GM23338 (cell line): Measurements from ENCODE around the gene ZNF48. TPM values are rescaled to one million over a fixed set of nuclear protein-coding genes. Genes with fewer than 3 reads are reported as not detected.

Source experiments
- ATAC-seq: fragments of 200-7000 bp; cut with Tn5 transposase; 3 replicates; pipeline ENCODE4 v1.9.1; 2020
- DNase-seq: peaks from one replicate; pipeline ENCODE4 v3.0.0-alpha.2; 2015; ENCODE audit warnings: low spot score
- H2AFZ ChIP-seq: fragments of 200-600 bp; sonication (generic); 2 replicates; pipeline ENCODE4 v1.8.0; 2016; ENCODE audit warnings: antibody characterized with exemption, mild to moderate bottlenecking, moderate library complexity
- H3F3A ChIP-seq: fragments of 200-600 bp; sonication (generic); replicated peaks from 2 replicates; pipeline ENCODE4 v1.8.0; 2017; ENCODE audit warnings: antibody characterized with exemption, mixed run types, low read depth
- H3K27ac ChIP-seq: fragments of 200-600 bp; sonication (generic); 2 replicates; pipeline ENCODE4 v1.6.1; 2016; ENCODE audit warnings: low read depth
- H3K27me3 ChIP-seq: fragments of 200-600 bp; sonication (generic); 2 replicates; pipeline ENCODE4 v1.8.0; 2016; ENCODE audit warnings: mild to moderate bottlenecking, mixed run types, moderate library complexity; ENCODE audit not compliant: insufficient read depth
- H3K36me3 ChIP-seq: fragments of 200-600 bp; sonication (generic); 2 replicates; pipeline ENCODE4 v1.8.0; 2016; ENCODE audit warnings: mild to moderate bottlenecking; ENCODE audit not compliant: insufficient read depth
- H3K4me1 ChIP-seq: fragments of 200-600 bp; sonication (generic); 2 replicates; pipeline ENCODE4 v1.8.0; 2016; ENCODE audit warnings: mild to moderate bottlenecking, moderate library complexity; ENCODE audit not compliant: insufficient read depth
- H3K4me2 ChIP-seq: fragments of 200-600 bp; sonication (generic); 2 replicates; pipeline ENCODE4 v1.7.1; 2017; ENCODE audit warnings: mixed run types
- H3K4me3 ChIP-seq: fragments of 200-600 bp; sonication (generic); 2 replicates; pipeline ENCODE4 v1.6.1; 2016; ENCODE audit warnings: mixed run types
- H3K79me2 ChIP-seq: fragments of 200-600 bp; sonication (generic); replicated peaks from 2 replicates; pipeline ENCODE4 v1.8.0; 2017; ENCODE audit warnings: mild to moderate bottlenecking; ENCODE audit not compliant: insufficient read depth
- H3K9me2 ChIP-seq: fragments of 200-600 bp; sonication (generic); 2 replicates; pipeline ENCODE4 v1.8.0; 2017; ENCODE audit not compliant: insufficient read depth
- H4K20me1 ChIP-seq: fragments of 200-600 bp; sonication (generic); replicated peaks from 2 replicates; pipeline ENCODE4 v1.8.0; 2017; ENCODE audit warnings: mild to moderate bottlenecking; ENCODE audit not compliant: insufficient read depth
- H3K27ac Mint-ChIP-seq: 2 replicates; pipeline ENCODE4 v1.8.0; 2020; ENCODE audit warnings: inconsistent platforms, mild to moderate bottlenecking, moderate library complexity, mixed read lengths
- H3K27me3 Mint-ChIP-seq: 3 replicates; pipeline ENCODE4 v1.8.0; 2022; ENCODE audit warnings: low read depth, mild to moderate bottlenecking, moderate library complexity, mixed read lengths, inconsistent platforms; ENCODE audit not compliant: insufficient read depth, poor library complexity
- H3K36me3 Mint-ChIP-seq: 3 replicates; pipeline ENCODE4 v1.8.0; 2021; ENCODE audit warnings: low read depth, mild to moderate bottlenecking, inconsistent platforms, moderate library complexity, mixed read lengths
- H3K4me1 Mint-ChIP-seq: 3 replicates; pipeline ENCODE4 v1.8.0; 2020; ENCODE audit warnings: mild to moderate bottlenecking, inconsistent platforms, mixed read lengths
- H3K4me3 Mint-ChIP-seq: 3 replicates; pipeline ENCODE4 v1.8.0; 2021; ENCODE audit warnings: moderate library complexity, mild to moderate bottlenecking, inconsistent platforms, mixed read lengths
- H3K9me3 Mint-ChIP-seq: 3 replicates; pipeline ENCODE4 v1.8.0; 2020; ENCODE audit warnings: moderate library complexity, mild to moderate bottlenecking, inconsistent platforms, mixed read lengths
- ETS1 ChIP-seq: IDR thresholded peaks from 2 replicates; pipeline ENCODE4 v1.6.1; 2016; ENCODE audit warnings: antibody characterized with exemption
- EZH2 ChIP-seq: fragments of 200-600 bp; sonication (generic); IDR thresholded peaks from one replicate; pipeline ENCODE4 v1.8.0; 2017; ENCODE audit warnings: antibody characterized with exemption, mild to moderate bottlenecking, low read depth; ENCODE audit not compliant: unreplicated experiment
- EZH2phosphoT487 ChIP-seq: fragments of 200-600 bp; sonication (generic); IDR thresholded peaks from one replicate; pipeline ENCODE4 v1.8.1; 2018; ENCODE audit warnings: antibody characterized with exemption; ENCODE audit not compliant: unreplicated experiment
- NANOG ChIP-seq: IDR thresholded peaks from 2 replicates; pipeline ENCODE4 v1.6.1; 2016; ENCODE audit warnings: antibody characterized with exemption, borderline replicate concordance
- REST ChIP-seq: IDR thresholded peaks from one replicate; pipeline ENCODE4 v1.6.1; 2018; ENCODE audit warnings: antibody characterized with exemption; ENCODE audit not compliant: unreplicated experiment
- ZNF114 ChIP-seq: fragments of 250-450 bp; sonication (Bioruptor Pico); IDR thresholded peaks from 2 replicates; pipeline ENCODE4 v1.5.0; 2020; ENCODE audit warnings: mild to moderate bottlenecking, moderate library complexity
- ZNF331 ChIP-seq: fragments of 250-450 bp; sonication (Bioruptor Pico); IDR thresholded peaks from 2 replicates; pipeline ENCODE4 v1.5.0; 2020; ENCODE audit warnings: low read depth, mild to moderate bottlenecking, moderate library complexity
- polyA plus RNA-seq: library from polyadenylated mRNA; unstranded; fragments of >200 nt; fragmentation: Nextera tagmentation; extraction: Ambion mirVana; gene quantifications from 2 replicates; pipeline ENCODE4 v1.2.1, GENCODE V29; 2016
- total RNA-seq: library from RNA; depleted of rRNA; stranded (reverse); fragments of >200 nt; shearing (Covaris generic); gene quantifications from 2 replicates; pipeline ENCODE4 v1.2.3, GENCODE V29; 2014

ZNF48 gene
- total and polyA plus RNA-seq, 2 experiments from 2014 or later, result 4.8 to 44.3 TPM

GRCh38 chr16:30381291-30382041, 13.8 kb upstream of the ZNF48 start:
- Histone ChIP-seq H2AFZ (no peak overlapping the region), H4K20me1 (no peaks in the 10 kb centered on the region), H3K27me3 (no peaks in the 10 kb centered on the region), H3K4me2 (no peak overlapping the region), H3K79me2 (0 out of 2 replicates have a peak, but pooled peaks cover 4% of the 10 kb centered on the region), H3K9me2 (no peaks in the 10 kb centered on the region), H3K36me3 (no peaks in the 10 kb centered on the region), H3F3A (peaks cover 22% of the 10 kb centered on the region), H3K4me1 (peaks cover 9% of the 10 kb centered on the region), H3K4me3 (no peak overlapping the region), H3K27ac (no peak overlapping the region; the same call in 1 of the 2 replicates)
- DNase-seq, result no peak
- Mint-ChIP-seq H3K27me3 (peaks cover 25% of the 10 kb centered on the region), H3K4me3 (no peak overlapping the region), H3K4me1 (peaks cover 16% of the 10 kb centered on the region), H3K27ac (peak overlapping the region; percentile 62), H3K9me3 (no peaks in the 10 kb centered on the region; the same call in none of the 3 replicates), H3K36me3 (peaks cover 3% of the 10 kb centered on the region; the same call in 2 of the 3 replicates)
- no peak for TF ChIP-seq ZNF114 (CRISPR knock-in tag)
- no peak for TF ChIP-seq ETS1
- no peak for TF ChIP-seq EZH2phosphoT487
- no peak for ATAC-seq

GRCh38 chr16:30382111-30382881, 12.9 kb upstream of the ZNF48 start, which contains the start of gene SEPTIN1:
TSS of gene SEPTIN1 (minus strand) at chr16:30382561. CDS start at chr16:30382542, 19 bp downstream.
- no peak within 1 kb of the TSS for H3K4me3 Mint-ChIP-seq

More at GRCh38 chr16:30382111-30382881, 12.9 kb upstream of the ZNF48 start, which contains the start of gene SEPTIN1:
- peaks cover 3% of the 10 kb centered on the region; the same call in 2 of the 3 replicates for H3K36me3 Mint-ChIP-seq
- Histone ChIP-seq H3K4me2 (no peak within 1 kb of the TSS), H3K9me2 (no peaks in the 10 kb centered on the region), H3K79me2 (0 out of 2 replicates have a peak, but pooled peaks cover 4% of the 10 kb centered on the region), H3K27ac (no peak within 1 kb of the TSS; the same call in 1 of the 2 replicates), H3K36me3 (no peaks in the 10 kb centered on the region), H3K4me3 (no peak within 1 kb of the TSS), H4K20me1 (no peaks in the 10 kb centered on the region), H3F3A (peaks cover 15% of the 10 kb centered on the region), H3K27me3 (no peaks in the 10 kb centered on the region), H3K4me1 (peaks cover 1% of the 10 kb centered on the region), H2AFZ (no peak within 1 kb of the TSS)
- no peak for ATAC-seq
- no peak for TF ChIP-seq ETS1
- no peak for TF ChIP-seq NANOG
- no peak for TF ChIP-seq ZNF114 (CRISPR knock-in tag)
- TF ChIP-seq ZNF331 (CRISPR knock-in tag), result no peak
- TF ChIP-seq EZH2, result no peak
- TF ChIP-seq REST, result no peak
- no peak for DNase-seq
- H3K27ac Mint-ChIP-seq, result peak within 1 kb of the TSS; percentile 62; the same call in 1 of the 2 replicates
- H3K9me3 Mint-ChIP-seq, result no peaks in the 10 kb centered on the region; the same call in none of the 3 replicates
- H3K27me3 Mint-ChIP-seq, result peaks cover 17% of the 10 kb centered on the region
- peaks cover 12% of the 10 kb centered on the region for H3K4me1 Mint-ChIP-seq
